Muscle of back (tissue), 11 donors: ENCODE results near the gene NOL7. TPM values are rescaled to one million over a fixed set of nuclear protein-coding genes. Genes with fewer than 3 reads are reported as not detected.

Experiments used
- DNase-seq, 3 donors: peaks; one replicate each; pipeline versions ENCODE4 v3.0.0 to v3.0.0-alpha.2; 2013
- polyA plus RNA-seq, 10 donors: library from polyadenylated mRNA; unstranded; fragments of 120-200 nt; gene quantifications; one replicate each; pipeline ENCODE4 v1.2.1, GENCODE V29; 2013; ENCODE audit not compliant: insufficient read length in 10 of 10

Gene NOL7
- polyA plus RNA-seq, 10 donors = 59.9 to 74.0 (median 63.8) TPM

GRCh38 chr6:13643125-13643524, 28.0 kb downstream of the NOL7 start:
- no peak for DNase-seq

GRCh38 chr6:13648850-13649249, 33.7 kb downstream of the NOL7 start:
- no peak for DNase-seq

- DNase-seq = no peak
Observed at GRCh38 chr6:13649393-13649792, 34.3 kb downstream of the NOL7 start.

GRCh38 chr6:13653296-13653695, 38.2 kb downstream of the NOL7 start:
- no peak for DNase-seq

- DNase-seq = no peak
Observed at GRCh38 chr6:13654496-13654895, 39.4 kb downstream of the NOL7 start.

GRCh38 chr6:13655700-13656099, 40.6 kb downstream of the NOL7 start:
- no peak for DNase-seq

GRCh38 chr6:13660273-13660672, 45.1 kb downstream of the NOL7 start:
- DNase-seq = no peak

GRCh38 chr6:13660893-13661292, 45.8 kb downstream of the NOL7 start:
- DNase-seq = no peak

GRCh38 chr6:13661647-13662046, 46.5 kb downstream of the NOL7 start:
- no peak for DNase-seq

- DNase-seq = no peak
Observed at GRCh38 chr6:13662651-13663334, 47.7 kb downstream of the NOL7 start.

- DNase-seq = no peak
Observed at GRCh38 chr6:13663986-13664385, 48.9 kb downstream of the NOL7 start.

- no peak for DNase-seq
Observed at GRCh38 chr6:13664703-13665352, 49.7 kb downstream of the NOL7 start.

GRCh38 chr6:13666194-13667105, 51.3 kb downstream of the NOL7 start:
- DNase-seq = no peak

GRCh38 chr6:13667655-13668054, 52.5 kb downstream of the NOL7 start:
- no peak for DNase-seq

- DNase-seq = no peak
Observed at GRCh38 chr6:13668291-13668928, 53.3 kb downstream of the NOL7 start.

GRCh38 chr6:13669476-13669875, 54.3 kb downstream of the NOL7 start:
- no peak for DNase-seq

Other genes starting within 250 kb of the NOL7 start
- 1 to 10 TPM; 2.1 to 7.5 (median 3.5) TPM for gene GFOD1, start 127.7 kb upstream of the NOL7 start, polyA plus RNA-seq
- 10 to 100 TPM in 3 of 10 donors, 1 to 10 TPM in 7; 6.9 to 13.0 (median 9.7) TPM for gene SIRT5, start 40.7 kb upstream of the NOL7 start, polyA plus RNA-seq
- gene RANBP9, start 96.5 kb downstream of the NOL7 start, polyA plus RNA-seq = 10 to 100 TPM; 26.8 to 36.7 (median 30.2) TPM
- 10 to 100 TPM; 27.0 to 36.6 (median 31.1) TPM for gene MCUR1, start 199.2 kb downstream of the NOL7 start, polyA plus RNA-seq